ENCODE measurements around the gene PDZD2. TPM values are rescaled to one million over a fixed set of nuclear protein-coding genes. Genes with fewer than 3 reads are reported as not detected.

PDZD2 gene
- total RNA-seq, 1 donor from 2014 or later, result 23.3 TPM

DNA sequence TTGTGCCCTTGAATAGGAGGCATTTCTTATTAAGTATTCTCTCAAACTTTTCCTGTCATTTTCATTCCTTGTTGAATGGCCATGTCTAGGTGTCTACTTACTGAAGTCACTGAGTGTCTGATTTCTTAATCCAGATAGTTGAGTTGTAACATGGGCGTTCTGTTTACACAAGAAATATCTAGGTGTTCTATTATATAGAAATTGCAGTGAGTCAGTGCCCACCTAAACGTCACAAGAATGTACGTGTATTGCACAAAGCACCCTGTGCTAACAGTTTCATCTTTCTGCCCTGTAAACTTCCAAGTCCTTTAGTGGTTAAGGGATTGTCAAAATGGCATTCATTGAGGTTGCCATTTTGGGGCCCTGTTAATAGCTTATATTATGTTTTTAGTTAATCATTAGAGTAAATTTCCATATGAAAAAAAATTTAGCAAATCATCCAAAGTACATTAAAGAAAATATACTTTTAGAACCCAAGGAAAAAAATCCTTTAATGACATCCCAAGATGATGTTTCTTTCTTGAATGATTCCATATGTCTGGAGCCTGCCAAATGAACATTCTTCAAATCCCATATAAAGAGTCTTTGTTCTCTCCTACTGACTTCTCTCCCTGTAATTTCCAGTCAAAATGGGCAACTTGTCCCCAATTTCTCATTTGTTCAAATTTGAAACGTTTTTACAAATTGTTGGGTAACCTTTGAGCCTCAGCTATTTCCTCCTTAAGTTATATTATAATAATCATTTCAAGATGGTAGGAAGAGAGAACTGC is 421.0 kb downstream of the PDZD2 start:
- Mint-ChIP-seq H3K4me3 (ENCODE audit: unreplicated experiment) (no peak overlapping the region), H3K9me3 (ENCODE audit: unreplicated experiment) (no peaks in the 10 kb centered on the region), H3K27ac (ENCODE audit: unreplicated experiment) (no peak overlapping the region), H3K36me3 (ENCODE audit: unreplicated experiment) (peaks cover 8% of the 10 kb centered on the region), H3K27me3 (ENCODE audit: unreplicated experiment) (no peaks in the 10 kb centered on the region), H3K4me1 (ENCODE audit: low read depth, unreplicated experiment) (peaks cover 2% of the 10 kb centered on the region)
- no peak for DNase-seq
- no peak for TF ChIP-seq CTCF (IDR thresholded peaks at IDR 0.05; ENCODE audit: partially characterized antibody, unreplicated experiment)

GRCh38 chr5:32061236-32061635 is 422.3 kb downstream of the PDZD2 start:
- TF ChIP-seq CTCF (IDR thresholded peaks at IDR 0.05; ENCODE audit: partially characterized antibody, unreplicated experiment), result no peak
- no peaks in the 10 kb centered on the region for H3K4me1 Mint-ChIP-seq (ENCODE audit: low read depth, unreplicated experiment)
- peaks cover 8% of the 10 kb centered on the region for H3K36me3 Mint-ChIP-seq (ENCODE audit: unreplicated experiment)
- no peaks in the 10 kb centered on the region for H3K27me3 Mint-ChIP-seq (ENCODE audit: unreplicated experiment)
- no peak overlapping the region for H3K4me3 Mint-ChIP-seq (ENCODE audit: unreplicated experiment)
- no peak overlapping the region for H3K27ac Mint-ChIP-seq (ENCODE audit: unreplicated experiment)
- no peak for DNase-seq
- no peaks in the 10 kb centered on the region for H3K9me3 Mint-ChIP-seq (ENCODE audit: unreplicated experiment)

- Mint-ChIP-seq H3K27ac (ENCODE audit: unreplicated experiment) (no peak overlapping the region), H3K4me3 (ENCODE audit: unreplicated experiment) (no peak overlapping the region), H3K9me3 (ENCODE audit: unreplicated experiment) (no peaks in the 10 kb centered on the region), H3K27me3 (ENCODE audit: unreplicated experiment) (no peaks in the 10 kb centered on the region), H3K4me1 (ENCODE audit: low read depth, unreplicated experiment) (no peaks in the 10 kb centered on the region), H3K36me3 (ENCODE audit: unreplicated experiment) (no peaks in the 10 kb centered on the region)
- DNase-seq, result no peak
- no peak for TF ChIP-seq CTCF (IDR thresholded peaks at IDR 0.05; ENCODE audit: partially characterized antibody, unreplicated experiment)
Observed at GRCh38 chr5:32066448-32066847, 427.5 kb downstream of the PDZD2 start.

DNA sequence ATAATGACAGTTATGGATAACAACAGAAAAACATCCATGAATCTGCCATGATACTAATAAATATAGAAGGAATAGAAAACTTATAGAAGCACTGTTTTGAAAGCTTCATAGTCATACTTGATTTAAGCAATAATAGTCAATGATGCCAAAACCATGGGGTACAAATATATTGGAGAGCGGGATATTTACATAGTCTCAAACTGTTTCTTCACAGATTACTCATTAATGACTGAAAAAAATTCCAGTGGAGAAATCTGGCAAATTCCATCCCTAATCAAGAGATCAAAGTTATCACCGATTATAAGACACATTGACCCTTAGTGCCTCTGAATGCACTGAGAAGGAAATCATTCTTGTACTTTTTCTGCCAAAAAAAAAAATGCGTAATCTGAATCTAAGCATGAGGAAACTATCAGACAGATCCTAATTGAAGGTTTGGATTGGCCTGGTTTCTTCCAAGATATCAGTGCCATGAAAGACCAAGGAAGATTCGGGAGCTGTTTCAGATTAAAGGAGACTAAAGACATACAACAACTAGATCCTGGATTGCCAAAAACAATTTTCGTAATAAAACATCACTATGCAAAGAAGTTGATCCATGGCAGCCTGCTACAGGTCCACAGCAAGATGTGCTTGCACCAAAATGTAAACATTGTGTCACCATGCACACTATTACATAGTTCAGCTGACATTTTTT is 429.0 kb downstream of the PDZD2 start:
- peaks cover 2% of the 10 kb centered on the region for H3K36me3 Mint-ChIP-seq (ENCODE audit: unreplicated experiment)
- no peaks in the 10 kb centered on the region for H3K27me3 Mint-ChIP-seq (ENCODE audit: unreplicated experiment)
- TF ChIP-seq CTCF (IDR thresholded peaks at IDR 0.05; ENCODE audit: partially characterized antibody, unreplicated experiment), result no peak
- no peak overlapping the region for H3K27ac Mint-ChIP-seq (ENCODE audit: unreplicated experiment)
- no peaks in the 10 kb centered on the region for H3K9me3 Mint-ChIP-seq (ENCODE audit: unreplicated experiment)
- no peak for DNase-seq
- no peak overlapping the region for H3K4me3 Mint-ChIP-seq (ENCODE audit: unreplicated experiment)
- H3K4me1 Mint-ChIP-seq (ENCODE audit: low read depth, unreplicated experiment), result no peaks in the 10 kb centered on the region

DNA sequence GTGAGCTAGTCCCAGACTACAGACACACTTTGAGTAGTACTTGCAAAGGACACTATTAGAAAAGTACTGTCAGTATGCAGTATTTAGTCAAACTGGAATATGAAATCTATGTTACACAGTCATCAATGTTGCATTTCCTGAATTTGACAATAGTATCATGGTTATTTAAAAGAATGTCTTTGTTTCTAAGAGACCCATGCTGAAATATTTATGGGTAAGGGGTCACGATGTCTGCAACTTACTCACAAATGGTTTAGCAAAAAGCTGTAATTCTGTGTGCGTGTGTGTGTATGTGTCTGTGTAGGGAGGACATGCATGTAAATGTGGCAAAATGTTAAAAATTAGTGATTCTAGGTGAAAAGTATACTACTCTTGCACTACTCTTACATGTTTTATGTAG is 429.6 kb downstream of the PDZD2 start:
- no peak for TF ChIP-seq CTCF (IDR thresholded peaks at IDR 0.05; ENCODE audit: partially characterized antibody, unreplicated experiment)
- H3K36me3 Mint-ChIP-seq (ENCODE audit: unreplicated experiment), result peaks cover 6% of the 10 kb centered on the region
- H3K4me3 Mint-ChIP-seq (ENCODE audit: unreplicated experiment), result no peak overlapping the region
- no peaks in the 10 kb centered on the region for H3K4me1 Mint-ChIP-seq (ENCODE audit: low read depth, unreplicated experiment)
- no peak overlapping the region for H3K27ac Mint-ChIP-seq (ENCODE audit: unreplicated experiment)
- H3K27me3 Mint-ChIP-seq (ENCODE audit: unreplicated experiment), result no peaks in the 10 kb centered on the region
- no peak for DNase-seq
- no peaks in the 10 kb centered on the region for H3K9me3 Mint-ChIP-seq (ENCODE audit: unreplicated experiment)

All from glutamatergic neuron (in vitro differentiated cells).